ENCODE results near the gene RBM19.

The RBM19 gene

GRCh38 chr12:113776536-113776935 is 189.6 kb downstream of the RBM19 start:
- TF ChIP-seq POLR2AphosphoS5 (IDR thresholded peaks at IDR 0.05; ENCODE audit: low read depth, low read length), result no peak
- TF ChIP-seq FOXP2 (optimal IDR thresholded peaks at IDR 0.05; ENCODE audit: borderline replicate concordance, extremely low read depth, extremely low read length, insufficient read depth), result no peak
- no peak for TF ChIP-seq SIN3A (IDR thresholded peaks at IDR 0.05; ENCODE audit: borderline replicate concordance, insufficient read depth, low read length)
- TF ChIP-seq TAF1 (IDR thresholded peaks at IDR 0.05; ENCODE audit: borderline replicate concordance, insufficient read depth, low read length), result no peak
- no peak for TF ChIP-seq REST (IDR thresholded peaks at IDR 0.05; ENCODE audit: insufficient read depth in 1 of 2, low read depth in 2 of 2, low read length in 2 of 2)

- no peak for TF ChIP-seq TAF1 (IDR thresholded peaks at IDR 0.05; ENCODE audit: borderline replicate concordance, insufficient read depth, low read length)
- no peak for TF ChIP-seq SIN3A (IDR thresholded peaks at IDR 0.05; ENCODE audit: borderline replicate concordance, insufficient read depth, low read length)
- TF ChIP-seq REST (IDR thresholded peaks at IDR 0.05; ENCODE audit: insufficient read depth in 1 of 2, low read depth in 2 of 2, low read length in 2 of 2), result no peak
- TF ChIP-seq FOXP2 (optimal IDR thresholded peaks at IDR 0.05; ENCODE audit: borderline replicate concordance, extremely low read depth, extremely low read length, insufficient read depth), result no peak
- TF ChIP-seq POLR2AphosphoS5 (IDR thresholded peaks at IDR 0.05; ENCODE audit: low read depth, low read length), result no peak
Observed at GRCh38 chr12:113774526-113774925, 191.6 kb downstream of the RBM19 start.

- TF ChIP-seq SIN3A (IDR thresholded peaks at IDR 0.05; ENCODE audit: borderline replicate concordance, insufficient read depth, low read length), result no peak
- TF ChIP-seq REST (IDR thresholded peaks at IDR 0.05; ENCODE audit: insufficient read depth in 1 of 2, low read depth in 2 of 2, low read length in 2 of 2), result no peak
- TF ChIP-seq FOXP2 (optimal IDR thresholded peaks at IDR 0.05; ENCODE audit: borderline replicate concordance, extremely low read depth, extremely low read length, insufficient read depth), result no peak
- no peak for TF ChIP-seq TAF1 (IDR thresholded peaks at IDR 0.05; ENCODE audit: borderline replicate concordance, insufficient read depth, low read length)
- TF ChIP-seq POLR2AphosphoS5 (IDR thresholded peaks at IDR 0.05; ENCODE audit: low read depth, low read length), result no peak
Observed at GRCh38 chr12:113772505-113773030, 193.6 kb downstream of the RBM19 start.

- TF ChIP-seq REST (IDR thresholded peaks at IDR 0.05; ENCODE audit: insufficient read depth in 1 of 2, low read depth in 2 of 2, low read length in 2 of 2) (no peak), FOXP2 (optimal IDR thresholded peaks at IDR 0.05; ENCODE audit: borderline replicate concordance, extremely low read depth, extremely low read length, insufficient read depth) (no peak), TAF1 (IDR thresholded peaks at IDR 0.05; ENCODE audit: borderline replicate concordance, insufficient read depth, low read length) (no peak), SIN3A (IDR thresholded peaks at IDR 0.05; ENCODE audit: borderline replicate concordance, insufficient read depth, low read length) (no peak), POLR2AphosphoS5 (IDR thresholded peaks at IDR 0.05; ENCODE audit: low read depth, low read length) (no peak)
Observed at GRCh38 chr12:113770389-113770865, 195.7 kb downstream of the RBM19 start.

All from PFSK-1 (cell line).